Fibroblast of villous mesenchyme (primary cell): ENCODE measurements around the gene FANCE. TPM values are rescaled to one million over a fixed set of nuclear protein-coding genes. Genes with fewer than 3 reads are reported as not detected.
A peak's percentile ranks its signal among the peaks of the same experiment; 100 is the strongest.

Experiments used
- DNase-seq: peaks from one replicate; pipeline ENCODE4 v3.0.0-alpha.2; 2010; ENCODE audit warnings: low read depth
- H3K4me3 ChIP-seq: 2 replicates; pipeline ENCODE4 v1.5.1; 2011; ENCODE audit warnings: low read depth, mild to moderate bottlenecking, low read length
- total RNA-seq: library from RNA; depleted of rRNA; stranded (reverse); fragments of >200 nt; gene quantifications from 2 replicates; pipeline ENCODE4 v1.2.3, GENCODE V29; 2012
- TF ChIP-seq, protein P1 (sequence below): IDR thresholded peaks from 2 replicates; pipeline ENCODE4 v1.5.1; 2012; ENCODE audit warnings: low read depth, mild to moderate bottlenecking, low read length; ENCODE audit not compliant: insufficient read depth

The FANCE gene
- total RNA-seq, 1 donor, result 6.5 TPM

DNA sequence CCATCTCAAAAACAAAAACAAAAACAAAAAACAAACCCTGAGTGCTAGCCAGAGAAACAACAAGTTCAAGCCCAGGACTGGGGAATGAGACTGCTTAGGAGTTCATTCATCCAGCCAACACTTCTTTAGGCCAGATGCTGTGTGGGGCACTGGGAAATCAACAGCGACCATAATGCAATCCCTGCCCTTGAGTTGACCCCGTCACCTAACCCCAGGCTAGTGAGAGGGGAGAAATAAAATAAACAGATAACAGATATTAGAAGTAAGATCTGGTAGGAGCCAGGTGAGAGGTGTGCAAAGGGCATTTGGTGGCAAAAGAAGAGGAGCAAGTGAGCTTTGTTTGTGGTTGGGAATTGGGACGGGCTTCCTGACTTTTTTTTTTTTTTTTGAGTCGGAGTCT lies 11.2 kb downstream of the FANCE start:
- DNase-seq, result no peak
- no peak overlapping the region for H3K4me3 ChIP-seq
- TF ChIP-seq, protein P1, sequence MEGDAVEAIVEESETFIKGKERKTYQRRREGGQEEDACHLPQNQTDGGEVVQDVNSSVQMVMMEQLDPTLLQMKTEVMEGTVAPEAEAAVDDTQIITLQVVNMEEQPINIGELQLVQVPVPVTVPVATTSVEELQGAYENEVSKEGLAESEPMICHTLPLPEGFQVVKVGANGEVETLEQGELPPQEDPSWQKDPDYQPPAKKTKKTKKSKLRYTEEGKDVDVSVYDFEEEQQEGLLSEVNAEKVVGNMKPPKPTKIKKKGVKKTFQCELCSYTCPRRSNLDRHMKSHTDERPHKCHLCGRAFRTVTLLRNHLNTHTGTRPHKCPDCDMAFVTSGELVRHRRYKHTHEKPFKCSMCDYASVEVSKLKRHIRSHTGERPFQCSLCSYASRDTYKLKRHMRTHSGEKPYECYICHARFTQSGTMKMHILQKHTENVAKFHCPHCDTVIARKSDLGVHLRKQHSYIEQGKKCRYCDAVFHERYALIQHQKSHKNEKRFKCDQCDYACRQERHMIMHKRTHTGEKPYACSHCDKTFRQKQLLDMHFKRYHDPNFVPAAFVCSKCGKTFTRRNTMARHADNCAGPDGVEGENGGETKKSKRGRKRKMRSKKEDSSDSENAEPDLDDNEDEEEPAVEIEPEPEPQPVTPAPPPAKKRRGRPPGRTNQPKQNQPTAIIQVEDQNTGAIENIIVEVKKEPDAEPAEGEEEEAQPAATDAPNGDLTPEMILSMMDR, result no peak

DNA sequence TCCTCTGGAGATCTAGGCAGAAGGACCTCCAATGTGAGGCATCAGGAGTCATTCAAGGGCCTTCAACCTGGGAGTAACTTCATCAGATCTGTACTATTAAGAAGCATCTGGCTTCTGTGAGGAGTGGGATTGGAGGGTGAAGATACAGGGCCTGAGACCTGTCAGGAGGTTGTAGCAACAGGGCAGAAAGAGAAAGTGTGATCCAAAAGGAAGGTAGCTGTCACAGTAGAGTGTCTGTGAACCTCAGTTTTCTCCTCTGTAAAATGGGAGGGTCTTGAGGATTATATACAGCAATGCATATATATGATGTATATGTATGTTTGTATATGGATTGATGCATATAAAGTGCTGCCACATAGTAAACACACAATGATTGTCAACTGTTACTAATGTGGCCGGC lies 13.5 kb downstream of the FANCE start:
- TF ChIP-seq, protein P1, result no peak
- DNase-seq, result no peak

DNA sequence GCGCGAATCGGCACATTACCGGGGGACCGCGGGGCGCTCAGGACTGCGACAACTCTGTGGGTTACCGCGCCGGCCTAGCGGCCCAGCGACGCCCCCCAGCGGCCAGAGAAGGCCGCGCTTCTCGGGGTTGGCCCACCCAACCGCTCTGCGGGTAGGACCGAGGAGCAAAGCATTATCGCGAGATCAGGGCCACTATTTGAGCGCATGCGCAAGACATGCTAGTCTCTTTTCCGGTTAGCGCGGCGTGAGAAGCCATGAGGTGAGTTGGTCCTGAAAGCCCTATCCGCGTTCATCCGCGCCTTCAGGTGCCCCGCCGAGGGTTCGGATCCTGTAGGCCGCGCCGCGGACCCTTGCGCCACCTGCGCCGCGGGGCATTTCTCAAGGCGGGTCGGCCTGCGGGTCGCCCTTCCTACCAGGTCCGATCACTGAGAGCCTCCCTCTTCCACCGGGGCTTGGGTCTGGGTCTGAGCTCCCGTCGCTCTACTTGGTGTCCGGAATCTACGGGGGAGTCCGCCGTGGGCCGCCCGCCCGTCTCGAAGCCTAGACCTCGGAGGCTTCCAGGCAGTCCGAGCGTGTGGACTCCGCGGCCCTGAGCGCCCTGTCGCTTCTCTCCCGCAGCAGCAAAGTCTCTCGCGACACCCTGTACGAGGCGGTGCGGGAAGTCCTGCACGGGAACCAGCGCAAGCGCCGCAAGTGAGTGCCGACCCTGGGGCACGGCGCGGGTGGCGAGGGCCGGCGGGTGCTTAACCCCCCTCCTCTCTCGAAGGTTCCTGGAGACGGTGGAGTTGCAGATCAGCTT lies 16.2 kb downstream of the FANCE start, which contains the start of gene RPL10A:
RPL10A (plus strand) TSS at position 221 of the 799 bp plus-strand sequence; CDS start at position 255, 34 bp downstream.
- DNase-seq, result peak; percentile 97
- H3K4me3 ChIP-seq, result peak within 1 kb of the TSS; percentile 81
- TF ChIP-seq, protein P1, result peak; percentile 94

More for the DNA sequence above, 13.5 kb downstream of the FANCE start:
- H3K4me3 ChIP-seq, result no peak overlapping the region

DNA sequence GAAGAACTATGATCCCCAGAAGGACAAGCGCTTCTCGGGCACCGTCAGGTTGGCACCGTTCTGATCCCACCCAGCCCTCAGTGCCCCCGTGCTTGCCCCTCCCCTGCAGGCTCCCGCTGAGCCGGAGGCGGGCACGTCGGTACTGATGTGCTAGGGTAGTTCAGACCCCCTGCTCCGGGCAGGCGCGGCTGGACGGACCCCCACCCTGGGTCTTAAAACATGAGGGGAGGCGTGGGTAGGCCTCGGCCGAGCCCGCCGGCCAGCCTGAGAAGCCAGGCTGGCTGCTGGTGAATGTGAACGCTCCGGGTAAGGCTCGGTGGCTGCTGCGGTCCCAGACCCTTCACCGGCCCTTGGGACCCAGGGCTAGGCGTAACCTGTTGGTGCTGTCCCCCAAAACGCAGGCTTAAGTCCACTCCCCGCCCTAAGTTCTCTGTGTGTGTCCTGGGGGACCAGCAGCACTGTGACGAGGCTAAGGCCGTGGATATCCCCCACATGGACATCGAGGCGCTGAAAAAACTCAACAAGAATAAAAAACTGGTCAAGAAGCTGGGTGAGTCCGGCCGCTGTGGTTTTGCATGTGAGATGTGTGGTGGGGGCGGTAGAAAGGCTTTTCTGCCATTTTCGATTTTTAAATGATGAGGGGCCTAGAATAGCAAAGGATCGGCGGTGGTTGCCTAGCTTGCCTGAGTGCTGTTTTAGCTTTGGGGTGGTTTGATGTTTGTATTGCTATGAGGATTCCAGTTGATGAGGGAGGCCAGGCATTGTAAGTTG lies 17.0 kb downstream of the FANCE start:
- peak overlapping the region; percentile 81 for H3K4me3 ChIP-seq
- TF ChIP-seq, protein P1, result no peak
- DNase-seq, result peak; percentile 13

DNA sequence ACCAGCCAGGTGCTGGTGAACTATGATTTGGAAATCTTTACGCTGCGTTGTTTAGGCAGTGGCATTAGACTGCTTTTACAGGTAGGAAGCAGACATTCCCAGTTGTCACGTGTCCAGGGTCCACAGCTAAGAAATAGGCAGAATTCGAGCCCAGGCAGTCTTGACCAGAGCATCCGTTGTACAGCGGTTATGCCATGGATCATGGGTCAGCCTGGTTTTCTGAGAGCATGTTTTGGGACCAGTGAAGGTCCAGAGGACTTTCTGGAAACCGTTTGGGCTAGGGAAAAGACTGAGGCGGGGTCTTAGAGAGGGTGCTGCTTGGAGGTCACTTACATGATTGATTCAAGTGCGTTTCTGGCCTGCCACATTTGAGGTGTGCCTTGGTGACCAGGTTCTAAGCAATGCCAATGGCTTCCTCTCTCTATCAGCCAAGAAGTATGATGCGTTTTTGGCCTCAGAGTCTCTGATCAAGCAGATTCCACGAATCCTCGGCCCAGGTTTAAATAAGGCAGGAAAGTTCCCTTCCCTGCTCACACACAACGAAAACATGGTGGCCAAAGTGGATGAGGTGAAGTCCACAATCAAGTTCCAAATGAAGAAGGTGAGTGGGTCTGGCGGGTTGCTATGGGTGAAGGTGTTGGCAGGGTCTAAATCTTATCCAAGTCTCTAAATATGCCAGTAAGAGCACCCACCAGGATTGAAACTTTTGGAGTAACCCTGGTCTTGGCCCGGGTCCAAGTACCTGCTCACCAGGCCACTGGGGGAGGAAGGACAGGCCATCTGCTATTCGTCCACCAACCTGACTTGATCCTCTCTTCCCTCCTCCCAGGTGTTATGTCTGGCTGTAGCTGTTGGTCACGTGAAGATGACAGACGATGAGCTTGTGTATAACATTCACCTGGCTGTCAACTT lies 17.9 kb downstream of the FANCE start:
- TF ChIP-seq, protein P1, result no peak
- DNase-seq, result peak; percentile 37
- peak overlapping the region; percentile 81 for H3K4me3 ChIP-seq

DNA sequence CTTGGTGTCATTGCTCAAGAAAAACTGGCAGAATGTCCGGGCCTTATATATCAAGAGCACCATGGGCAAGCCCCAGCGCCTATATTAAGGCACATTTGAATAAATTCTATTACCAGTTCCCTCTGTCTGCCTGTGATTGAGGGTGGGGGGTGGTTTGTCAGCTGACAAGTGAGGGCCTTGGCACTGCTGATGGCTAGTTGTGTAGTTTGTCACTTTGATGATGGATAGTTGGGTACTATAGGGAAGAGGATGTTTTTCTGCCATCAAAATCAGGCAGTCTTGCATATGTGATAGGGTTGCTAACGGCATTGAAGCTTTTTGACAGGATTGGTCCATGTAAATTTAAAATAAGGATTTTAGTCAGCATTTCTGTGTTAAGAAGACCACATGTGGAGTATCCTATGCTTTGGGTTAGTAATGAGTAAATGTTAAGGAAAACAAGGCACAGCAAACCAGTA lies 18.6 kb downstream of the FANCE start:
- no peak for DNase-seq
- TF ChIP-seq, protein P1, result no peak
- H3K4me3 ChIP-seq, result peak overlapping the region; percentile 4
